Esophagus squamous epithelium (tissue), 5 donors: Measurements from ENCODE around the gene GRB2. TPM values are rescaled to one million over a fixed set of nuclear protein-coding genes. Genes with fewer than 3 reads are reported as not detected.
"Not testable (repeated sequence)": the region's sequence is repeated elsewhere in the genome, so short reads cannot be mapped to it uniquely, and the experiment has no call there.

ENCODE experiments used
- DNase-seq: peaks from one replicate; lab custom pipeline; 2025; lab: John Stamatoyannopoulos, UW
- H3K27ac ChIP-seq, 4 donors: fragments of 200-600 bp; sonication (generic); one replicate each; pipeline ENCODE4 v1.5.1; 2016 to 2019; ENCODE audit warnings: mild to moderate bottlenecking in 1 of 4
- H3K27me3 ChIP-seq, 4 donors: fragments of 200-600 bp; sonication (generic); 1 replicate in 3 of 4; 2 replicates in 1 of 4; pipeline versions ENCODE4 v1.5.1 to v1.6.0; 2017 to 2021; ENCODE audit warnings: antibody characterized with exemption in 1 of 4
- H3K36me3 ChIP-seq, 3 donors: fragments of 200-600 bp; sonication (generic); one replicate each; pipeline ENCODE4 v1.5.1; 2016 to 2019
- H3K4me1 ChIP-seq, 3 donors: fragments of 200-600 bp; sonication (generic); one replicate each; pipeline ENCODE4 v1.5.1; 2017 to 2019
- H3K4me3 ChIP-seq, 4 donors: fragments of 200-600 bp; sonication (generic); 1 replicate in 3 of 4; 2 replicates in 1 of 4; pipeline ENCODE4 v1.5.1; 2016 to 2019; ENCODE audit warnings: mild to moderate bottlenecking in 2 of 4, moderate library complexity in 1 of 4
- H3K9me3 ChIP-seq, 3 donors: fragments of 200-600 bp; sonication (generic); one replicate each; pipeline ENCODE4 v1.5.1; 2016 to 2019
- POLR2A ChIP-seq, 4 donors: fragments of 450-650 bp; IDR thresholded peaks; one replicate each; pipeline ENCODE4 v1.6.1; 2017; ENCODE audit warnings: antibody characterized with exemption in 4 of 4, mild to moderate bottlenecking in 4 of 4, moderate library complexity in 3 of 4
- WGBS, 2 donors: methylation state at CpG; one replicate each; pipeline ENCODE4 v1.1.5; 2018; 5-methylcytosine and 5-hydroxymethylcytosine counted together
- intact Hi-C: fragments of 100-400 bp; cut with DNase I; formaldehyde crosslinking; loops from one replicate; pipeline ENCODE4 v1.15.0; 2022
- total RNA-seq, 4 donors: library from RNA; depleted of rRNA; stranded (reverse); fragments of >200 nt; gene quantifications; one replicate each; pipeline ENCODE4 v1.1.0, GENCODE V29; 2016
- TF ChIP-seq, protein P1 (sequence below), 6 experiments: fragments of 450-650 bp in 4 of 6; fragments of 200-600 bp in 2 of 6; sonication (generic) in 2 of 6; IDR thresholded peaks; one replicate each; pipeline ENCODE4 v1.5.1; 2016 to 2019; ENCODE audit warnings: antibody characterized with exemption in 6 of 6, mild to moderate bottlenecking in 4 of 6, moderate library complexity in 4 of 6
- donor health status: DM: yes; HTN: yes; CAD: no.

The GRB2 gene
- total RNA-seq, 4 donors from 2014 or later = 58.9 to 128 (median 107) TPM

DNA sequence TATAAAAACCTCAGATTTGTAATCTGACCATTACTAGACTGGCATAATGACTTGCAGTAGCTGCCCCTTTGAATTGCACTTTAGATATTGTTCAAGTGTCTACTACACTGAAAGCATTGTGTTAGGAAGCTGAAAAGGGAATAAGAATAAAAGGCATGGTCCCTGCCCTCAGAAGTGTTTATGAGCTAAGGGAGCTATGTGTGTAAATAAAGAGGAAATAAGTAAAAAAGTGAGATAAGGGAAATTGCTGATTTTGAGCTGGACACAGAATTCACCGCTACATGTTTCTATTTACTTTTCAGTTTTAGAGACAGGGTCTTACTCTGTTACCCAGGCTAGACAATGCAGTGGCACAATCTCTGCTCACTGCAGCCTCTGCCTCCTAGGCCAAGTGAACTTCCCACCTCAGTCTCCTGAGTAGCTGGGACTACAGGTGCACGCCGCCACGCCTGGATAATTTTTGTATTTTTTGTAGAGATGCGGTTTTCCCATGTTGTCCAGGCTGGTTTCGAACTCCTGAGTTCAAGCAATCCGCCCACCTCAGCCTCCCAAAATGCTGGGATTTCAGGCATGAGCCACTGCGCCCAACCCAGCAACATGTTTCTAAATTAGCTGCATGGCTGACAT lies 57.0 kb downstream of the GRB2 start:
- no peak for DNase-seq
- no peak overlapping the region for H3K4me3 ChIP-seq
- no peaks in the 10 kb centered on the region for H3K36me3 ChIP-seq
- intact Hi-C loops = no loop called here
- H3K27me3 ChIP-seq = no peaks in the 10 kb centered on the region
- H3K9me3 ChIP-seq = no peaks in the 10 kb centered on the region
- 87 to 97% methylated on average over 8 of the region's 8 CpGs for WGBS, 2 donors
- H3K4me1 ChIP-seq = peaks cover 31 to 100% (median 43%) of the 10 kb centered on the region in 3 donors
- TF ChIP-seq, protein P1, sequence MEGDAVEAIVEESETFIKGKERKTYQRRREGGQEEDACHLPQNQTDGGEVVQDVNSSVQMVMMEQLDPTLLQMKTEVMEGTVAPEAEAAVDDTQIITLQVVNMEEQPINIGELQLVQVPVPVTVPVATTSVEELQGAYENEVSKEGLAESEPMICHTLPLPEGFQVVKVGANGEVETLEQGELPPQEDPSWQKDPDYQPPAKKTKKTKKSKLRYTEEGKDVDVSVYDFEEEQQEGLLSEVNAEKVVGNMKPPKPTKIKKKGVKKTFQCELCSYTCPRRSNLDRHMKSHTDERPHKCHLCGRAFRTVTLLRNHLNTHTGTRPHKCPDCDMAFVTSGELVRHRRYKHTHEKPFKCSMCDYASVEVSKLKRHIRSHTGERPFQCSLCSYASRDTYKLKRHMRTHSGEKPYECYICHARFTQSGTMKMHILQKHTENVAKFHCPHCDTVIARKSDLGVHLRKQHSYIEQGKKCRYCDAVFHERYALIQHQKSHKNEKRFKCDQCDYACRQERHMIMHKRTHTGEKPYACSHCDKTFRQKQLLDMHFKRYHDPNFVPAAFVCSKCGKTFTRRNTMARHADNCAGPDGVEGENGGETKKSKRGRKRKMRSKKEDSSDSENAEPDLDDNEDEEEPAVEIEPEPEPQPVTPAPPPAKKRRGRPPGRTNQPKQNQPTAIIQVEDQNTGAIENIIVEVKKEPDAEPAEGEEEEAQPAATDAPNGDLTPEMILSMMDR (IDR thresholded peaks at IDR 0.05) = no peak
- TF ChIP-seq POLR2A (IDR thresholded peaks at IDR 0.05) = no peak
- no peak overlapping the region for H3K27ac ChIP-seq

- H3K27ac ChIP-seq = peak overlapping the region in 1 of 4 donors; percentile 4
- 60 to 72% methylated on average over 5 to 6 of the region's 6 CpGs for WGBS, 2 donors
- no peak for DNase-seq
- no peaks in the 10 kb centered on the region for H3K27me3 ChIP-seq
- no peaks in the 10 kb centered on the region for H3K9me3 ChIP-seq
- no peaks in the 10 kb centered on the region for H3K36me3 ChIP-seq
- peaks cover 28 to 100% (median 35%) of the 10 kb centered on the region in 3 donors for H3K4me1 ChIP-seq
- TF ChIP-seq, protein P1 (IDR thresholded peaks at IDR 0.05) = no peak
- TF ChIP-seq POLR2A (IDR thresholded peaks at IDR 0.05) = no peak
- intact Hi-C loops = no loop called here
- no peak overlapping the region for H3K4me3 ChIP-seq
These were observed 58.6 kb downstream of the GRB2 start for GRCh38 chr17:75346906-75347305.

DNA sequence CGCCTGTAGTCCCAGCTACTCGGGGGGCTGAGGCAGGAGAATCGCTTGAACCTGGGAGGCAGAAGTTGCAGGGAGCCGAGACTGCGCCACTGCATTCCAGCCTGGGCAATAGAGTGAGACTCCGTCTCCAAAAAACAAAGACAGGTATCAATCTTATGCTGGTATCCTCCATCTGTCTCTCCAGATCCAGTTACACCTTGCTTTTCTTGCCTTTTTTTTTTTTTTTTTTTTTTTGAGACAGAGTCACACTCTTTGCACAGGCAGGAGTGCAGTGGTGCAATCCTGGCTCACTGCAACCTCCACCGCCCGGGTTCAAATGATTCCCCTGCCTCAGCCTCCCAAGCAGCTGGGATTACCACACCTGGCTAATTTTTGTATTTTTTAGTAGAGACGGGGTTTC lies 59.1 kb downstream of the GRB2 start:
- H3K27ac ChIP-seq, H3K9me3 ChIP-seq, H3K27me3 ChIP-seq, DNase-seq, H3K4me3 ChIP-seq, H3K36me3 ChIP-seq, intact Hi-C loops: not testable (repeated sequence)
- 81 to 89% methylated on average over 9 of the region's 9 CpGs for WGBS, 2 donors
- H3K4me1 ChIP-seq = peaks cover 26 to 98% (median 32%) of the 10 kb centered on the region in 3 donors

GRCh38 chr17:75345514-75346167 lies 59.8 kb downstream of the GRB2 start:
- no peaks in the 10 kb centered on the region for H3K27me3 ChIP-seq
- H3K4me3 ChIP-seq = no peak overlapping the region
- no peak for DNase-seq
- no peak overlapping the region for H3K27ac ChIP-seq
- WGBS, 2 donors = 39 to 45% methylated on average over 7 to 8 of the region's 8 CpGs
- intact Hi-C loops = no loop called here
- TF ChIP-seq, protein P1 (IDR thresholded peaks at IDR 0.05) = no peak
- no peak for TF ChIP-seq POLR2A (IDR thresholded peaks at IDR 0.05)
- H3K9me3 ChIP-seq = no peaks in the 10 kb centered on the region
- no peaks in the 10 kb centered on the region for H3K36me3 ChIP-seq
- peaks cover 23 to 96% (median 30%) of the 10 kb centered on the region in 3 donors for H3K4me1 ChIP-seq

- WGBS, 2 donors = 91 to 93% methylated on average over 3 to 5 of the region's 5 CpGs
- DNase-seq = no peak
- Histone ChIP-seq H3K9me3 (no peaks in the 10 kb centered on the region), H3K36me3 (no peaks in the 10 kb centered on the region), H3K27me3 (no peaks in the 10 kb centered on the region), H3K27ac (no peak overlapping the region), H3K4me3 (no peak overlapping the region), H3K4me1 (peaks cover 20 to 96% (median 34%) of the 10 kb centered on the region in 3 donors)
- intact Hi-C loops = no loop called here
- TF ChIP-seq POLR2A (IDR thresholded peaks at IDR 0.05) = no peak
- TF ChIP-seq, protein P1 (IDR thresholded peaks at IDR 0.05) = no peak
These were observed 60.8 kb downstream of the GRB2 start for GRCh38 chr17:75344666-75345065.
